Activated CD4-positive, alpha-beta T cell treated with anti-CD3 and anti-CD28 coated beads, Interleukin-2, Interleukin-4, amounts not matched to agents 100 ng/mL and 50 ng/mL, durations not matched to agents 16 hours and 8 hours (primary cell): ENCODE data around the gene PARP1.

ENCODE experiments used
- DNase-seq: peaks from one replicate; pipeline ENCODE4 v3.0.0-alpha.2; 2020; ENCODE audit warnings: low spot score

Gene PARP1

GRCh38 chr1:226405411-226405988, 2.4 kb downstream of the PARP1 start:
- peak; percentile 31 for DNase-seq

DNA sequence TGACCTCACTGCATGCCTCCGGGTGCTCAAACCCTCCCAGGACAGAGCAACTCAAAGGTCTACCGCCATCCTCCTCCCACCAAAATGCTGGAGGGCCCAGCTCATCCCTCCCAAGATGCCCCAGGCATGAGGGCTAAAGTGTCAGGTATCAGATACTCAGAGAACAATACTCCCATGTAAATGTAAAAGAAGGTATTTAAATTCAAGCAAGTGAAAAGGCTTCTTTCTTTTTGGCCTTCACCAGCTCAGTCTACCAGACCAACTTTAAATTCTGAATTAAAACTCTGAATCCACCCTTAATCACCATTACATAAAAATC, 3.0 kb downstream of the PARP1 start:
- no peak for DNase-seq

DNA sequence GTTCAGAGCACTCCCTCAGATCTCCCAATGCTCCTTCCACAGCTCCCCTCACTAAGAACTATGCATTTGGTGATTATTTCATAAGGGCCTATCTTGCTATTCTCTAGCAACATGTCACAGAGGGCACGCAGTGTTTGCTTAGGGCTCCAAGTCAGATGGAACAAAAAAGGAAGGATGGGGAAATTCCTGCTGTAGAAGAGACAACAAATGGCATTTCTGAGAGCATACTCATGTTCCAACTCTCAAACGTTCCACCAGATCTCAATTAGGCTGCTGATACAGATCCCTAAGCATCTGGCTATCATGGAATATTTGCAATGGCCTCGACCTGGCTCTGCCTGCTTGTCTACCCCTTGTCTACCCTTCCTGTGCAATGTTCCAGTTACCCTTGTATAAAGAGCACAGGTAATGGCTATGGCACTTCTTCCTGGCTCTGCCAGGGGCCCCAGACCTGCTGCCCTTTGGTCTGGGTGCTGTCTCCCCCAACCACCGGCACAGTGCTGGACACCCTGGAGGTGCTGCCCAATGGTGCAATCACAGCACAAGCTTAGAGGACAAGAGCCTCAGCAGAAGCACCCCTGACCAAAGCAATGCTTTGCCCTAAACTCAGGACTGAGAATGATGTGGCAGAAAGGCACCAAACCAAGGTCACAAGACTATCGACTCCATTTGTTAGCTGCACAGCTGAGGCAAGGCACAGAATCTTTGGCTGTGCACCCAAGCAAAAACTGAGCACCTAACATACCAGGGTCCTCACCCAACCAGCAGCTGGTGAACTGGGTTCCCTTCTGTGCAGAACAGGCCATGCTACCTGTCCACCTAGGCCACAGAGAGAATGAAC, 3.6 kb downstream of the PARP1 start:
- DNase-seq, result no peak

- DNase-seq, result no peak
Observed at GRCh38 chr1:226403201-226404034, 4.5 kb downstream of the PARP1 start.

GRCh38 chr1:226402739-226403165, 5.1 kb downstream of the PARP1 start:
- no peak for DNase-seq

GRCh38 chr1:226401355-226402303, 6.3 kb downstream of the PARP1 start:
- no peak for DNase-seq

DNA sequence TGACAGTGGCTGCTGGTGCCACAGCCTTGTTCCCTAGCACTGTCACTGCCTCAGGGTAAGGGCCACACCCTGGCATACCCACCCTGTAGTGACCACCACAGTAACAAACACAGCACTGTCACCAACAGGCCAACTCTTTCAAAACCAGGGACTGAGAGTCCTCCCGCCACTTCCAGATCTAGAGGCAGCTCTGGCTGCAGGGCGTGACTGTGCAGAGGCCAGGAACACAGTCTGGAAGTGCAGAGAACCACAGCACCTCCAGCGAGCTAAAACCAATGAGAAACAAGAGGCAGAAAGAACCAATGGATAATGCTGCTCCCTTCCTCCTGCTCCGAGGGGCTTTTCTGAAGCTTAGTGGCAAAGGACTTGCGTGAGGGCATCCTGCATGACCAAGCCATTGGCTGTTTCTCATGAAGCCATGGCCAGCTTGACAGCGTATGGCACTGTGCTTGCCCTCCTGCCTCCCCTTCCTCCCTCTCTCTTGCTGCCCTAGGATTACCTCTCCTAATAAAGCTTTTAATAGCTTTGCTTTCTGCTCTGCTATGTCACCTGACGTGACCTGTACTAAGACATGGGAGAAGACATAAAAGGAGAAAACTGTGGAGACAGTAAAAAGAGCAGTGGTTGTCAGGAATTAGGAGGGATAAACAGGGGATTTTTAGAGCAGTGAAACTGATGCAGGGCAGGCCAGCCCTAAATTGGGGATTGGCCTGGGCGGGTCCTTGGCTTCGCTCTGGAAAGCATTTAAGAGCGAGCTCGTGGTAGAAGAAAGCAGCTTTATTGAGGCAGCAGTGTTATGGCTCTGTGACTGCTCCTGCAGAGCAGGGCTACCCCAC, 7.2 kb downstream of the PARP1 start:
- no peak for DNase-seq

DNA sequence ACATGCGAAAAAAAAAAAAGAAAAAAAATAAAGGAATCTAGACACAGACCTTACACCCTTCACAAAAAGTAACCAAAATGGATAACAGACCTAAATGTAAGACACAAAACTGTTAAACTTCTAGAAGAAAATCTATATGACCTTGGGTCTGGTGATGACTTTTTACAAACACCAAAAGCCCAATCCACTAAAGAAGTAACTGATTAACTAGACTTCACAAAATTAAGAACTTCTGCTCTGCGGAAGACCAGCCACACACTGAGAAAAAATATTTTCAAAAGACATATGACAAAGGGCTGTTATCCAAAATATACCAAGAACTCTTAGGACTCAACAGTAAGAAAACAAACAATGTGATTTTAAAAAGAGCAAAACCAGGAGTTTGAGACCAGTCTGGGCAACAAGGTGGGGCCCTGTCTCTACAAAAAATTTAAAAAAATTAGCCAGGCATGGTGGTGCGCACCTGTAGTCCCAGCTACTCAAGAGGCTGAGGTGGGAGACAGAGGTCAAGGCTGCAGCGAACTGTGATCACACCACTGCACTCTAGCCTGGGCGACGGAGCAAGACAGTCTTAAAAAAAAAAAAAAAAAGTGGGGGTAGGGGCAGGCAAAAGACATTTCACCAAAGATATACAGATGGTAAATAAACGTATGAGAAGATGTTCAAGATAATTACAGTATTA, 9.8 kb downstream of the PARP1 start:
- DNase-seq, result no peak

GRCh38 chr1:226397011-226397926, 10.6 kb downstream of the PARP1 start:
- no peak for DNase-seq

GRCh38 chr1:226395753-226396152, 12.1 kb downstream of the PARP1 start:
- DNase-seq, result no peak

DNA sequence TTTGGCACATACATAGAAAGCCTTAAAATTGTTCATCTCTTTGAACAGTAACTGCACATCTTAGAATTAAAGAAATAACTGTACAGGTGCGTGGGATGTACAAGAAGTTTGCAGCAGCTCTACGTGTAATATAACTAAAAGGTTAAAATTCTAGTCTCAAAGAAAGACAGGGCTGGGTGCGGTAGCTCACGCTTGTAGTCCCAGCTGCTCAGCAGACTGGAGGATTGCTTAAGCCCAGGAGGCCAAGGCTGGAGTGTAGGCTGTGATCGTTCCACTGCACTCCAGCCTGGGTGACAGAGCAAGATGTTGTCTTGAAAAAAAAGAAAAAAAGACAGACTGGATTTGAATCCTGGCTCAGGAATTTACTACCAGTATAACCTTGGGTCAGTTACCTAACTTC, 13.4 kb downstream of the PARP1 start:
- DNase-seq, result no peak

DNA sequence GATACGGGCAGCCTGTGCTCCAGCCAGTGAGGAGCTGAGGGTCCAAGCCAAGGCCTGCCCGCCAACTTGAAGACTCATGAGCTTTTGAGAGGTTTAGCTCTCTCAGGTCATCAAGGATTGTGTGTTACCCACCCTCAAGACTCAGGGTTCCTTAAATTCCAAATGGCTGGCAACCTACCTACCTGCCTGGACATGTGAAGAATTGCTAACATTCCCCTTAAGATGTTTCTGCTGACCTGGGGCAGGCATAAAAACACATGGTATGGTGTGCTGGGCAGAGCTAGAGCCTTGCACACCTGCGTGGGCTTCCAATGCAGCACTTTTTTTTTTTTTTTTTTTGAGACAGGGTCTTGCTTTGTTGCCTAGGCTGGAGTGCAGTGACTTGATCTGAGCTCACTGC, 17.2 kb downstream of the PARP1 start:
- DNase-seq, result no peak

DNA sequence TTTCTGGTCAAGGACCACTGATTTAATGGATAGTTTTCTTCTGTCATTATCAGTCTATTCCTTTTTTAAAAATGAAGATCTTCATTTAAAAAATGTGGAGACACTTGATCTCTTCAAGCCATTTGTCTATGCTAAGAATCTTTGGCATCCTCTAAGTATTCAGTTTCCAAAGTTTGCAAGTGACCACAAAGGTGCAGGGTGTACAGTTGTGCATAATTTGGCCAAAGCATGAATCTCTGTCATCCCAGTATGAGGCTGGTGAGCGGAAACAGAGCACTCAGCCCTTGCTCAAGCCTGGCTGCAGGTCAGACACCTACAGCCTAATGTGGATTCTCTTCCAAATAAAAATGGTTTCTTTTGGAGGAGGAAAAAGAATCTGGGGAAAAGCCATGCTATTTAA, 19.8 kb downstream of the PARP1 start:
- no peak for DNase-seq

- DNase-seq, result no peak
Observed at GRCh38 chr1:226384717-226385116, 23.2 kb downstream of the PARP1 start.

DNA sequence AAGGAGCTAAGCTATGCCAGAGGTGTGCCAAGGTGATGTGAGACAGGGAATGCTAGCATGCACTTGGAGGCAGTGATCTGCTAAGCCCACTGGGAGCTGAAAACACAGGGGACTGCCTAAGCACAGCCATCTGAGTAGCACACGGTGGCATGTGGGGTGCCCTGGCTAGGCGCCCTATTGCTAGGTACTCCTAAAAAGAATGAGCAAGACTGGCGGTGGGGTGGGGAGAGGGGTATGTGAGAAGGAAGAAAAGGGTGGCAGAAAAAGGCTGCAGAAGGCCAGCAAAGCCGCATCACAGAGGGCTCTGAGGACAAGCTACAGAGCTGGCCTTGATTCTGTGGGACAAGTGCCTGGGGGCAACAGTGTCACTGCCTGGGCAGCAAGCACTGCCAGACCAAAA, 23.9 kb downstream of the PARP1 start:
- DNase-seq, result no peak

DNA sequence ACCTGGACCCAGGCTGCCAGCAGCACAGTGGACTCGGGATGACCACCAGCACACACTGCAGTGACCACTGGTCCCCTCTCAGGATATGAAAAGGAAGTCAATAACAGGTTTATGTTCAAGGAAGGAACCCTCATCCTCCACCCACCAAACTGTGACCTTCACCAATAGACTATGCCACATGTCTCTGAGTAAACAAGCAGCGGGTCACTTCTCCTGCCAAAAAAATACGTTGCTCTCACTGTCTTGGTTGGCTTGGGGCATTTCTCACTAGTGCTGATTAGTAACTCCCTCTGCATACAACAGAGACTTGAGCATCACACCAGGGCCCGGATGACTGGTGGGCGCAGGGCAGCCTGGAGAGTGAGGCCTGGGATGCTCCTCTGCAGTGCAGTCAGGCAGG, 25.9 kb downstream of the PARP1 start:
- no peak for DNase-seq

- DNase-seq, result no peak
Observed at GRCh38 chr1:226381226-226381998, 26.5 kb downstream of the PARP1 start.

- DNase-seq, result no peak
Observed at GRCh38 chr1:226378071-226378470, 29.8 kb downstream of the PARP1 start.

- DNase-seq, result no peak
Observed at GRCh38 chr1:226376300-226376699, 31.6 kb downstream of the PARP1 start.
